Endometrium (tissue), 2 donors: ENCODE measurements around the gene TTI1.

ENCODE experiments used
- FAIRE-seq: peaks from 2 replicates; lab custom pipeline; 2012; peaks lifted over from hg19 to GRCh38; lab: Jason Lieb, UNC
- donor health status: control.
- donor health status: control.

TTI1 gene

DNA sequence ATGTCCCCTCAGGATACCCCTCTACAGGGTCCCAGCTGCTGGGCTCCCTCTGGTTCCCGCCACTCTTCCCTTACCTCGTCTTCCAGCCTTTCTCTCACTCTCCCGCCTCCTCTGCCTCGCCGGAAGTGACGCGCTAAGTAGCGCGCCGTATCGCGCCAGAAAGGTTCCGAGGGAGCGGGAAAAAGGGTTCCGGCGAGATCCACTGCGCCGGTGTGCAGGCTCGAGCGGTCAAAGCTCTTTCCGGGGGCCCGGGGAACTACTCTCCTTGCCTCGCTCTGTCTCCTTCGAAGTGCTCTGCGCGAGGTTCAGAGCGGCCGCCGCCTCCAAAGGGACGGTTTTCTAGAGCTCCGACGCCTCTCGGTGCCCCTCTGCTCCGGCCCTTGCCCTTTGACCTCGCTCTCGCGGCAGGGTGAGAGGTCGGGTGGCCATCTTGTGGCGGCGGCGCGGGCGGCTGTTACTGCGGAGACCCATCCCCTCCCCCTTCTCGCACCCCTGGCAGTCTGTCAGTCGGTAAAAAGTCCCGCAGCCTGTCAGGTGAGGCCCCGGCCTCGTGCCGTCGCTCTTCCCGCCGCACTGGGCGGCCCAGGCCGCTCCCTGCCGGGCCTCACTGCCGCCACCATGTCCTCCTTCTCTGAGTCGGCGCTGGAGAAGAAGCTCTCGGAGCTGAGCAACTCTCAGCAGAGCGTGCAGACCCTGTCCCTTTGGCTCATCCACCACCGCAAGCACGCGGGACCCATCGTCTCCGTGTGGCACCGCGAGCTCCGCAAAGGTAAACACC, at the start of gene TTI1, which contains the start of gene RPRD1B:
Gene TTI1, minus strand, starts transcription at position 127 of the 778 bp plus-strand sequence. CDS start 19,640 bp downstream, outside the sequence.
Gene RPRD1B, plus strand, starts transcription at position 417 of the 778 bp plus-strand sequence. Its CDS starts 202 bp downstream, at position 619.
- peak; percentile 51 for FAIRE-seq

DNA sequence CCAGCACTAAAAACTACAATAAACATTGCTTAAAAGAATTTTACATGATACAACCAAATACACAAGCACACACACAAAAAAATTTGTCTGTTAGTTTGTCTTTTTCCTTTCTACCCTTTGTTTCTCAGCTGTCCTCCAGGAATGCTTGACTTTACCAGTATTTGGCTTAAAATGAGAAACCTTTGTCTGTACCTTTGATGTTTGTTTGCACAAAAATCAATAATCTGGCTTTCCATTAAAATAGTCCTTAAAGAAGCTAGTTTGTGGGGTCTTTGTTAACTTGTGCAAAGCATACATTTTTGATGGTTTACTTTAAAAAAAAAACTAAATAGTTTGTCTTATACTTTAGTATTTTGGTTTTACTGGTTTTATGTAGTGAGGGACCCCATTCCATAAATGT, 49.6 kb upstream of the TTI1 start:
- no peak for FAIRE-seq

DNA sequence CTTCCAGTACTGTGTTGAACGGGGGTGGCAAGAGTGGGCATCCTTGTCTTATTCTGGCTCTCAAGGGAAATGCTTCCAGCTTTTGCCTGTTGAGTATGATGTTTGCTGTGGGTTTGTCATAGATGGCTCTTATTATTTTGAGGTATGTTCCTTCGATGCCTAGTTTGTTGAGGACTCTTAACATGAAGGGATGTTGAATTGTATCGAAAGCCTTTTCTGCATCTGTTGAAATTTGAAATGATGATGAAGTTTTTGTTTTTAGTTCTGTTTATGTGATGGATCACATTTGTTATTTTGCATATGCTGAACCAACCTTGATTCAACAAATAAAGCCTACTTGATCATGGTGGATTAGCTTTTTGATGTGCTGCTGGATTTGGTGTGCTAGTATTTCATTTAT, 48.3 kb upstream of the TTI1 start:
- FAIRE-seq: no peak

DNA sequence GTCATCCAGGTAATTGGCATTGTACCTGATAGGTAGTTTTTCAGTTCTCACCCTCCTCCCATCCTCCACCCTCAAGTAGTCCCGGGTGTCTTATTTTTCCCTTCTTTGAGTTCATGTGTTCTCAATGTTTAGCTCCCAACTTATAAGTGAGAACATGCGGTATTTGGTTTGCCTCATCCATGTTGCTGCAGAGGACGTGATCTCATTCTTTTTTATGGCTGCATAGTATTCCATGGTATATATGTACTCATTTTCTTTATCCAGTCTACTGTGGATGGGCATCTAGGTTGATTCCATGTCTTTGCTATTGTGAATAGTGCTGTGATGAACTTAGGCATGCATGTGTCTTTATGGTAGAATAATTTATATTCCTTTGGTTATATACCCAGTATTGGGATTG, 46.1 kb upstream of the TTI1 start:
- no peak for FAIRE-seq

DNA sequence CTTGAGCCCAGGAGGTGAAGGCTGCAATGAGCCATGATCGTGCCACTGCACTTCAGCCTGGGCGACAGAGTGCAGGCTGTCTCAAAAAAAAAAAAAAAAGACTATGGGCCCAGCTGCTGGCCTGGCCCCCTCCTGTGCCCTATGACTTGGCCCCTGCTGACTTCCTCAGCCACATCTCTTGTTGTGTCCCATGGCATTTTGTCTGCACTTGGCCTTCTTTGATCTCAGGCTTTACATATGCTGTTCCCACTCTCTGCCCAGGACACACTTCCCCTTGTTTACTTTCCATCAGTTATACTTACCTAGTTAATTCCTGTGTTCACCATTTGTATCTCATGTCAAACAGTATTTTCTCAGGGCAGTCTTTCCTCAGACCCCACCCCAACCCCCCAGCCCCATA, 44.8 kb upstream of the TTI1 start:
- no peak for FAIRE-seq

DNA sequence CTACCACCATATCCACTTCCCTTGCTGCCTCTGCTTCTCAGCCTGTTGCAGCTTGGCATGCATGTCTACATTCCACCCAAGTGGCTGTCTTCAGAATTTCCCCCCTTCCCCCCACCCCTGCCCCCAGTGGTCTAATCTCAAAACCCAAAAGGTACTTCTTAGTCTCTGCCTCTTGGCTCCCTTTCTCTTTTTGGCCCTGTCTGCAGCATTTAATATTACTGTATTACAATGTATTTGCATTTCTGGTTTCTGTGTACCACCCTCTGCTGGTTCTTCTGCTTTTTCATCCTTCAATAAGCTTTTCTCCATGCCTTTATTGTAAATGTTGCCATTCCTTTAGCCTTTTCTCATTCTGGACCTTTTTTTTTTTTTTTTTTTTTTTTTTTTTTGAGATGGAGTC, 43.3 kb upstream of the TTI1 start:
- no peak for FAIRE-seq

DNA sequence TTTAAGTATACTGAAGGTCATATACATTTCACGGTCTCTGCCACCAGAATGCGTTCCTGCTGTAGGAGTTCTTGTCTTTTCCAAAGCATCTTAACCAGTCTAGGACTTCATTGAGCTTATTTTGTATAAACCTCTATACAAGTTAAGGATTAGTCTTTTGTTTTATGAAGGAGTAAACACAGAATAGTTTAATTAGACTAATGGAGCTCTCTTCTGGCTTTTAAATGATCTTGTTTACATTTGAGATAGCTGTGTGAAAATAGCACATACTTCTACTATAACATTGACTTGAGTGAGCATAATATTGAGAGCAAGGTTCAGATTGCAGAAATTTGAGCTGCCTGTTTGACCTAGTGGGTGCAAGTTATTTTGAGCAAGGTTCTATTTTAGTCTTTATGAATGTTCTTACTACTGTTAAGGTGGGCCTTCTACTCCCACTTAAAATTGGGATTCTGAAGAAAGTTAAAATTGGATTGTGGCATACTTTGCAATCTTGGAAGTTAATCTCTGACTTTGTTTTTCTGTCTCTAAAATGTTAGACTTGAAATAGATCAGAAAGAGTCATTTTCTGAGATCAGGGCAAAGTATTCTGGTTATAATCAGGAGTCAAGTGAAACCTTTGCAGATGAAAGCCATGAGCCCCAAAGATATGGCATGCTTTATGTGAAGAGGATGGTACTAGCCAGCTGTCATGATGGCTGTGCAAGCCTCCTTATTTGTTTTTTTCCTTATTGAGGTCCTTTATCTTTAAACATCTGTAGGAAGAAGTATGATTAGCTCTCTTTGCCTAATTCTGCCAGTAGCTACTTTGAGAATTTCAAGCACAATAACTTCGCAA, 42.1 kb upstream of the TTI1 start:
- FAIRE-seq: no peak

DNA sequence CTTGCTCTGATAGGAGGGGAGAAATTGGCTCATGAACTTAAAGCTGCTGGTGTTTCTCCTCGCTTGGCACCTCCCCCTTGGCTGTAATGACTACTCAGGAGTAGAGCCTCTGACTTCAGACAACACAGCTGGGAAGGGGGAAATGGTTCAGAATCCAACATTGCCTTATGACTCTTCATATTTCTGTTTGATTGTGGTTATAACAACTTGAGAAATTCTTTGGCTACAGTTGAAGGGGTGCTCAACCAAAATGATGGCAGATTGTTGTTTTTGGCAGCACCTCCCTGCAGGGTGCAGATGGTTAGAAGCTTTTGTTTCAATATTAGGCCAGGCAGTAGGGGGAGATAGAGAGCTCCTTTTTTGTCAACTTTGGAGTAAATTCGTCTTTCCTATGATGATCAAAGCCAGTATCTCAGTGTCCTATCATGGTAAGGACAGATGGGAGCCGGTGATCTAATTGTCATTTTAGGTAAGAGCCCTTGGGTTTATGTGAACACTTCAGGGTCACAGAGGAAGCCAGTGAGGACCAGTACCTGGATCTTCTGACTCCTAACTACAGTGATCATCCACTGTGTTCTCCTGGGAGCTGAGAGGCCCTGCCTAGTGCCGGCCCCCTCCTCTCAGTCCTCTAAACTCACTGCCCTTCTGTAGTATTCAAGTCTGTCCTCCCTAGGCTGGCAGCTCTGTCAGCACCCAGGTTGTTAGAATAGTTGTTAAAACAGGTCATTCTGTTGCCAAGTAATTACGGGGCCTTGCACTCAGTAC, 40.2 kb upstream of the TTI1 start:
- peak; percentile 60 for FAIRE-seq

DNA sequence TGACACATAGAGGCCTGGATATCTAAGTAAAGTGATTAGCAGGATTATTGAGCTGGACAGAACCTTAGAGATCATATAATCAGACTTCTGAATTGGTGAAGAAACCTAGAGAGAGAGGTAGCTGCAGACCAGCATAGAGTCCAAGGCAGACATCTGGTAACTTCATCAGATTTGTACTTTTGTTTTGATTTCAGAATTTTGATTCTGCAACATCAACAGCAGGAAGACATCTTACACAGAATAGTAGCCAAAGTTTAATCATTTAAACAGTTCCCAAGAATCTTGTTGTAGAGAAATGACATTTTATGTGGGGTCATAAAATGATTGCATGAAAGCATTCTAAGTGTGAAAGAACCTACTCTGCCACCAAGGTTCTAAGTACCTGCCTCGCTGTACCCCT, 39.6 kb upstream of the TTI1 start:
- FAIRE-seq: no peak

DNA sequence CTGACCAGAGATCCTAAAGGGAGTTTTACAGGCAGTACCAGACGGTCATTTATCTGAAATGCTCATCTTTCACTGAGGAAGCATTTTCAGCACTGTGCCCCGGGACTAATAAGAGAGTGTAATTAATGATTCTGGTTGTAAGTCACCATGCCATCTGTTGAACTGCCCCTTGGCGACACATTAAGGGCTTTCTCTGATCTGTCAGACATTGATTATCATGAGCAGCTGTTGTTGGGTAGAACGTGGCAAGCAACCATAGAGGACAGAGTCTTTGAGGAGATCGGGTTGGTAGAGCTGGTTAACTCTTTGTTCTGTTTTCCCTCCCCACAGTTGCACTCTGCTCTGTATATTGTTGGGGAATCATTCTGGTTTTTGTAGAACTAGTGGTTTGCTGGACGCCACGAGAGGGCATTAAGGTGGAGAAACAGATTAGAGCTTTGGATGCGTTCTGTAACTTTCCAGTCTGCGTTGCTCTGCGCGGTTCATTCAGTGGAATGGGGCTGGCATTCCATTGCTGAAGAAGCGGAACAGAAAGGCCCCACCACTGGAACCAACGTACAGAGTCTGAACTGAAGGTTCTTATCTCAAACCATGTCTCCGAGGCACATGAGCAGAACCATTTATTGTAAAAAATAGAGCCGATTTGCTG, 34.6 kb upstream of the TTI1 start:
- FAIRE-seq: no peak

DNA sequence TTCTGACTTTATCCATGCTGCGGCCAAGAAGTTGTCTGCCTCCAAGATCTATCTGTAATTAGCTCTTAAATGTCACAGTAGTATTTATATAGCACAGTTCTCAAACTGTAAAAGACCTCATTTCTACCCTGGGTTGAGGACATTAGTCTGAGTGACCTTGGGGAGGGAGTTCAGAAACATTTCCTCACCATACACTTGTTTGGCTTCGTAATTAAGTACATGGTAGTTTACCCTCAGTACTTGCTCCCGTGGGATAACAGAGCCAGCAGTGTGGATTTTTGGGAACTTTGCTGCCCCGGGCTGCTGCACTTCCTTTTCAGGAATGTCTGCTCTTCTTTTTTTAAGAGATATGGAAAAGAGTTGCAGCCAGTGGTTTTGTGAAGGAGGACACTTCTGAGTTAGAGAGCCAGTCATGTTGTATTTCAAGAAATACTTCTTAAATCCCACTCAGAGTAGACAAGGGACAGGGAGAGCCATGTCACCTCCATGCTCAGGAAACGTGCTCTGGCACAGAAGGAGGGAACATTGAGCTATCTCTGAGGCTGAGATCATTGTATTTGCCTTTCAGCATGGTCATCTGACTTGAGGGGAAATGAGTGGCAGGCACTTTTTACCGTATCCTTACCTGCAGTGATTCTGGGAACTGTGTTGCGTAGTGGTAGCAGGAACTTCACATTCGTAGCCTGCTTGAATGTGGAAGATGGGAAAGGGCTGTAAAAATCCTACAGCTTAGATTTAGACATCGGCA, 33.9 kb upstream of the TTI1 start:
- FAIRE-seq: no peak

DNA sequence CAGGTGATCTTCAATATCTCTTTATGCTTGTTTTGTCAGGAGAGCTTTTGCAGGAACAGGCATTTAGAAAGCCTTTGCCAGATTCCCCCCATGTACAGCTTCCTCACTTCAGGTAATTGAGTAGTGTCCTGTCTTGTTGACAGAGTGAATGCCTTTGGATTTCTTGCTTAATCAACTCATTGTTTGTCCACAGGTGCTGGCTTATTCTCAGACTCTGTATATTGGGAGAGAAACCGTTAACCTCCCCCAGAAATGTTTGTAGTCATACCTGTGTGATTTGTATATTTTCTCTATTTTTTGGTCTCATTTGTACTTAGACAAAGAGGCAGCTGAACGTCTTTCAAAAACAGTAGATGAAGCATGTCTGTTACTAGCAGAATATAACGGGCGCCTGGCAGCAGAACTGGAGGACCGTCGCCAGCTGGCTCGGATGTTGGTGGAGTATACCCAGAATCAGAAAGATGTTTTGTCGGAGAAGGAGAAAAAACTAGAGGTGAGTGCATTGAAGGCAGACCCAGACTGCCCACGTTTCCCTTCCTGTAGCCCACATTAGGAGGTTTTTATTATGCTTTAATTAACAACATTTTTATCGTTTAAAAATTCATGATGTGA, 32.6 kb upstream of the TTI1 start:
- no peak for FAIRE-seq

DNA sequence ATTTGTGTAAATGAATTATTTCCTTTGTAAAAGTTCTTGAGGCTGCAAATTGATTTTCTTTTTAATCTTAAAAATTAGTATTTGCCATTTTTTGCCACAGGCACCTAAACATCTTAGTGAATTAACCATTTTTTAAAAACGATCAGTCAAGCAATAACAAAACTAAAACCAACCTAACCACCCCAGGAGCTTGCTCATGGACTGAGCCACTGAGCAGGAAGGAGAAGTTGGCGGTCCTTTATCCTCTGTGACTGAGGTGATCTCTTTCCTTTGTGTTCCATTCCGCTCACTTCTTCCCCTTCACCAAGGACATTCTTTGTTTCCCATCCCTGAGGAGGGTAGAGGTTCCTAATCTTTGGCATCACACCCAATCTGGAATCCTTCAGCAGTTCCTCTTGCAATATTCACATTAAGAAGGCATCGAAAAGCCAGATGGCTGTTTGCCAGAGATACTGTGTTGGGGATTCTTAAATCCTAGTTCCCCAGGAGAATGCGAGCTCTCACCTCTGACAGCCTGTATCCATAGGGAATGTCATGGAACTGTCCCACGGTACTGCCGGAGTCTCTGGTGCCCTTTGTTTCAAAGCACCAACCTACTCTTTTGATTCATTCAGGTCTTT, 30.8 kb upstream of the TTI1 start:
- no peak for FAIRE-seq

DNA sequence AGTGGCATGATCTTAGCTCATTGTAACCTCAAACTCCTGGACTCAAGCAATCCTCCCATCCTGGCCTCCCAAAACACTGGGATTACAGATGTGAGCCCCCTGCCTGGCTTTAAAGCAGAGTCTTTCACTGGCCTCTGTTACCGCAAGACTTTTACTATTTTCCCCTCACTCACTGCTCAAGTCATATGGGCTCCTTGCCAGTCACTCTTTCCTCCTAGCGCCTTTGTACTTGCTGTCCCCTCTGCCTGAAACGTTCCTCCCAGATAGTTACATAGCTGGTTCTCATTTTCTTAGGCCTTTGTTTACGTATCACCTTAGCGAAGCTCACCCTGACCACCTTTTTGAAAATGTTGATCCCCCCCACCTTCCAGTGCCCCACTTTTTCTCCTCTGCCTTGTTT, 29.6 kb upstream of the TTI1 start:
- no peak for FAIRE-seq

DNA sequence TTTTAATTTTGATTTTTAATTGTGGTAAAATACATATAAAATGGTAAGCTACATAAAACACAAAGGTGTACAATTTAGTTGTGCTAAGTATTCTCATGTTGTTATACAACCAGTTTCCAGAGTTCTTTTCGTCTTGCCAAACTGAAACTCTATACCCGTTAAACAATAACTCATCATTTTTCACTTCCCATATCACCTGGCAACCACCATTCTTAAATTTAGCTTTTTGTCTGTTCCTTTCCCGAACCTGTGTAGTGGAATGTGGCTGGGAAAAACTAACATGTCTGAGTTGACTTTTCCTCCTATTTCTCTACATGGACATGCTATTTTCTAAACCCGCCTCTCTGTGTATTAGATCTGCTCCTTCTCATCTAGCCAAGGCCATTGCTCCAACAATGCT, 27.9 kb upstream of the TTI1 start:
- no peak for FAIRE-seq

DNA sequence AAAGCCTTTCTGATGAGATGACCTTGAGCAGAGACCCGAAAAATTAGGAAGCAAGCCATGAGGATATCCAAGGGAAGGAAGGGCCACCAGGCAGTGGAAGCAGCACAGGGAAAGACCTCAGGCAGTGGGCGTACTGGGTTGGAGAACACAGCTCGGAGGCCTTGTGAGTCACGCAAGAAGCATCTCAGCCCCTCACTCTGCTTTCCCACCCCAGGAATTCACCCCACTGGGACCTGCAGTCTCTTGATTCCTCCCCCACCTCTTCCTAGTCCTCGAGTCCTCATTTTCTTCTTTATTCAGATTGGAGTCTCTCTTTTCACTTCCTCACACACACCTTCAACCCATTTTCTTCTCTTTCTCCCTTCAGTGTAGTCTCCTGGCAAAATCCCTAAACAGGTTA, 27.3 kb upstream of the TTI1 start:
- no peak for FAIRE-seq

DNA sequence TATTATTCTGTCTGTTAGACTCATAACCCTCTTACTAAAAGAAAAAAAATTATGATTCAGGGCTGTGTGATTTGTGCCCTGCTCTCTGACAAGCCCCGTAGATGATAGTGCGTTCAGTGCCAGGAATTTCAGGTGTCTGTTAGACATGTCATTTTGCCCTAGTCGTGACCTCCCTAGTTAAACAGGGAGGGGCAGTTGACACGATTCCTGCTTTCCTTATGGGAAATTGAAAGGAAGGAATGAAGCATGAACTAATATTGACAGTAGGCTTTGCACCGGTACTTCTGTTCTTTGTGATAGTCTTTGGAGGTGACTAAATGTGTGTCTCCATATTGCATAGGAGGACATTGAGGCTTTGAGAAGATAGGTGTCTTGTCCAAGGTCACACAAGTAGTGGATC, 26.6 kb upstream of the TTI1 start:
- no peak for FAIRE-seq

DNA sequence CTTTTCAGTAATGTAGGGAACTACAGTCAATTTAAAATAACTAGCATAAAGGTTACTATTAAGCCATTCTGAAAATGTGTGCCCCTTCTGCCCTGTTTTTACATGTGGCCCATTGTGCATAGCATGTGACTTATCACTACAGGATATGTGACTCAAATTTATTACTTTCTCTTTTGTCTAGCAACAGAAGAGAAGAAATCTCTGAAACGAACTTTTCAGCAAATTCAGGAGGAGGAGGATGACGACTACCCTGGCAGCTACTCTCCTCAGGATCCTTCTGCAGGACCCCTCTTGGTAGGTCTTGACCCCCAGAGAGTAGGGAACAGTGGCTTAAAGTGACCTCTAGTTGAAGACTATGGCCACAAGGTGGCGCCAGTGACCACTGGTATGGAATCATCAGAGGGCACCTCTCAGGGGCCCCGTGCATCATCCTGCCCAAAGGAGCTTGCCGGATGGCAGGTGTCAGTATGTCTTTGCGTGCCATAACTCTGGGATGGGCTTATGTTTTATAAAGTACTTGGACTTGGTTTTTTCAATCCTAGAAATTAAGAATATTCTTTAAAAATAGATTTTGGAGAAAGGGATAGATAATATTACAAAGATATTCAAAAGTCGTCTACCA, 24.2 kb upstream of the TTI1 start:
- no peak for FAIRE-seq

DNA sequence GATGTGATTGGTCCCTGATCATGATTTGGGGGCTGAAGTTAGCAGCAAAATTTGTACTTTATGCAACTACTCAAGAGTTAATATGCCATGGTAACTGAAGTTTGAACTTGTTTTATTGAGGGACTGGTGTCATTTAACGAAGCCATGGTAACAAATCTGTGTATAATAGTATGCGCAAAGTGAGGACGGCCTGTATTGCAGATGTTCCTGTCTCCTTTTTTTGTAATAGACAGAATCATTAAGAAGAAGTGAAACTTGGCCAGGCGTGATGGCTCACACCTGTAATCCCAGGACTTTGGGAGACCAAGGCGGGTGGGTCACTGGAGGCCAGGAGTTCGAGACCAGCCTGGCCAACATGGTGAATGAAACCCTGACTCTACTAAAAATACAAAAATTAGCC, 22.6 kb upstream of the TTI1 start:
- FAIRE-seq: no peak

DNA sequence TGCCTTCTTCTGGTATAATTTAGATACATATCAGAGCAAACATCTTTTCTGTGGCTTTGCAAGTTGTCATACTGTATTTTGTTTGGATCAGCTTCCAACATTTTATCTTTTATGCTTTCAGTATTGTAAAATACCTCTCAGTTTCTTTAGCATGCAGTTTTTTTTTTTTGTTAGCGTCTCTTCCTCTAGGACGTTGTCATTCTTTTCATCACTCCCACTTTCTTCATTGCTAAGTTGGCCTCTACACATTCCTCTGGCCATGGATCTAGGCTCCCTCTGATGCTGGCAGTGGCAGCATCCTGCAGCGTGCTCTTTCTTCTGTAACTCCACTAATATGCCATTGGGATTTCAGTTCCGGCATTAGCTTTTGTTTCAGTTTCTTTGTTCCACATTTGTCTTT, 22.0 kb upstream of the TTI1 start:
- no peak for FAIRE-seq
